Brain microvascular endothelial cell (primary cell): ENCODE data around the gene ITGA7.

Source experiments
- DNase-seq: peaks from one replicate; pipeline ENCODE4 v3.0.0-alpha.2; 2020
- H3K27ac ChIP-seq: fragments of 250-450 bp; sonication (Bioruptor Pico); 2 replicates; pipeline ENCODE4 v1.5.1; 2020; ENCODE audit warnings: mild to moderate bottlenecking, moderate library complexity
- H3K27me3 ChIP-seq: fragments of 250-450 bp; sonication (Bioruptor Pico); replicated peaks from 2 replicates; pipeline ENCODE4 v1.5.1; 2020; ENCODE audit warnings: mild to moderate bottlenecking
- H3K36me3 ChIP-seq: fragments of 250-450 bp; sonication (Bioruptor Pico); replicated peaks from 2 replicates; pipeline ENCODE4 v1.5.1; 2020; ENCODE audit warnings: mild to moderate bottlenecking
- H3K4me3 ChIP-seq: 2 replicates; pipeline ENCODE4 v1.5.1; 2011; ENCODE audit warnings: low read depth, mild to moderate bottlenecking, control low read depth, low read length, moderate library complexity
- in situ Hi-C: cut with HindIII; loops from 2 replicates; pipeline ENCODE4 v1.10.0; 2017; ENCODE audit warnings: low sequenced_read_pairs, low pct_ligation_motif_present
- TF ChIP-seq, protein P1 (sequence below): IDR thresholded peaks from 2 replicates; pipeline ENCODE4 v1.5.1; 2011; ENCODE audit warnings: low read depth, mild to moderate bottlenecking, moderate library complexity, low read length, control low read depth, inconsistent platforms; ENCODE audit errors: missing control alignments

The ITGA7 gene

DNA sequence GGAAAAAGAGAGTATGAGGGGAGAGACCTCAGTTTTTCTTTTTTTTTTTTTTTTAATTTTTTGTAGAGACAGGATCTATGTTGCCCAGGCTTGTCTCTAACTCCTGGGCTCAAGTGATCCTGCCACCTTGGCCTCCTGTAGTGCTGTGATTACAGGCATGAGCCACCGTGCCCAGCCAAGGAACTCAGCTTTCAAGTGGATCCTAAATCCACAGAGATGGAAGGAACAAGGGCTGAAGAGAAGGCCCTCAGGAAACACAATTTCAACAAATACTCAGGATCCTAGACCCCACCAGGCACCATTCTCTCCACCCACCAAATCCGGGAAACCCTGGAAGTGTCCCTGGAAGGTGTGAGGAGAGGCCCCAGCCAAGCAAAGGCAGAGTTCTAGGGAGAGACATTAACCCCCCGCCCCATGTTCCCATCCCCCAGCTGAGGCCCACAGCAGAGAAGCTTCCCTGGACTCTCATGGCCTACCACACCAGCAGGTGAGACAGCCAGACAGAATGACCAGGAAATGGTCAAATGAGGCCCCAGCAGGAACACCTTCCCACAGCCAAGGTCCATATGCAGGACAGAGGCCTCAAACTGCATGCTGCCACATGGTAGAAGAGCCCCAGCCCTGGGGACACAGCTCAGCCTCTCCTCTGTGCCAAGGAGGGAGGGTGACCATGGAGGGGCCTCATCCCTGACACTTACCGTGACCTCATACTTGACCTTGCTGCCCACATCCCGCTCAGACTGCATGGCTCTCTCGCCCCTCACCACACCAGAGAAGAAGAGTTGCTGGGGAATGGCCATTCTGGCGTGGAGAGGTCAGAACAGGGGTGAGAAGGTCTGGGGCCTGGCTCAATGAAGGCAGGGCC is 14.1 kb downstream of the ITGA7 start:
- in situ Hi-C loops, result no loop called here
- no peak for DNase-seq
- TF ChIP-seq, protein P1, sequence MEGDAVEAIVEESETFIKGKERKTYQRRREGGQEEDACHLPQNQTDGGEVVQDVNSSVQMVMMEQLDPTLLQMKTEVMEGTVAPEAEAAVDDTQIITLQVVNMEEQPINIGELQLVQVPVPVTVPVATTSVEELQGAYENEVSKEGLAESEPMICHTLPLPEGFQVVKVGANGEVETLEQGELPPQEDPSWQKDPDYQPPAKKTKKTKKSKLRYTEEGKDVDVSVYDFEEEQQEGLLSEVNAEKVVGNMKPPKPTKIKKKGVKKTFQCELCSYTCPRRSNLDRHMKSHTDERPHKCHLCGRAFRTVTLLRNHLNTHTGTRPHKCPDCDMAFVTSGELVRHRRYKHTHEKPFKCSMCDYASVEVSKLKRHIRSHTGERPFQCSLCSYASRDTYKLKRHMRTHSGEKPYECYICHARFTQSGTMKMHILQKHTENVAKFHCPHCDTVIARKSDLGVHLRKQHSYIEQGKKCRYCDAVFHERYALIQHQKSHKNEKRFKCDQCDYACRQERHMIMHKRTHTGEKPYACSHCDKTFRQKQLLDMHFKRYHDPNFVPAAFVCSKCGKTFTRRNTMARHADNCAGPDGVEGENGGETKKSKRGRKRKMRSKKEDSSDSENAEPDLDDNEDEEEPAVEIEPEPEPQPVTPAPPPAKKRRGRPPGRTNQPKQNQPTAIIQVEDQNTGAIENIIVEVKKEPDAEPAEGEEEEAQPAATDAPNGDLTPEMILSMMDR, result no peak
- Histone ChIP-seq H3K4me3 (no peak overlapping the region), H3K36me3 (no peaks in the 10 kb centered on the region), H3K27me3 (no peaks in the 10 kb centered on the region), H3K27ac (no peak overlapping the region)

GRCh38 chr12:55692631-55693322 is 14.9 kb downstream of the ITGA7 start:
- no peaks in the 10 kb centered on the region for H3K27me3 ChIP-seq
- TF ChIP-seq, protein P1, result no peak
- H3K27ac ChIP-seq, result no peak overlapping the region
- H3K4me3 ChIP-seq, result no peak overlapping the region
- H3K36me3 ChIP-seq, result no peaks in the 10 kb centered on the region
- DNase-seq, result no peak
- in situ Hi-C loops, result no loop called here

DNA sequence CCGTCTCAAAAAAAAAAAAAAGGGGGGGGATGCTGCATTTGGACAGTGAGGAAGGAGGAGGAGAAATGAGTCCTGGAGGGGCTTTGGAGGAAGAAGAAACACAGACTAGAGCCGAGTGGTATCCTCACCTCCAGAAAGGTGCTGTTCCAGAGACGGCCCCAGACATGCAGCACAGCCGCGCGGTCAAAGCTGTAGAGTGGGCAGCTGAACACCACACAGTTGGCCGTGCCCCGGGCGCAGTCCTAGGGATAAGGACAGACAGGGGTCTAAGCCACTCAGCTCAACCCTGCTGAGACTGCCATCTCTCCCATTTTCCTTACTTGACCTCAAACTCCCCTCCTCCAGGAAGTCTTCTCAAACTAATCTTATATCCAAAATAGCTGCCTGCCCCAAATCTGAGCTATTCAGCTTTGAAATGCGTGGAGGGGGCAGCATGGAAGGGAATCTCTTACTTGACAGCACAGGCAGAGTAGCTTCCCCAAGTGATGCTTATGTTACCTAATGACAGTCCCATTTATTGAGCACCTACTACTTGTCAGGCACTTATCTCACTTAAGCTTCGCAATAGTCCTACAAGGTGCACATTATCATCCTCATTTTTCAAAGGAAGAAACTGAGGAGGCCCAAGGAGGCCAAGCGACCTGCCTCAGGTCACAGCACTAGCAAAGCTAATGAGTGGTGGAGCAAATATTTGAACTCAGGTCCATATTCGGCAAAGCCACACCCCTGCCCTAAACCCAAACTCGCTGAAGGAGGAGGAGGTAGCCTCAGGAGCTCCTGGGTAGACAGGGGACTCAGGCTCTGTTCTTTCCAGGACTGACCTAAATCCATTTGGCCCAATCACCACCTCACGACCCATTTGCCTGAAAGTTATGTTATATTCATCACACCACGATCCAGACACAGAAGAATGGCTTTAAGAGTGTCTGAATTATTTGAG is 18.7 kb downstream of the ITGA7 start:
- Histone ChIP-seq H3K27me3 (no peaks in the 10 kb centered on the region), H3K4me3 (no peak overlapping the region), H3K27ac (no peak overlapping the region), H3K36me3 (no peaks in the 10 kb centered on the region)
- TF ChIP-seq, protein P1, result no peak
- no peak for DNase-seq
- in situ Hi-C loops, result no loop called here

- no peak overlapping the region for H3K4me3 ChIP-seq
- H3K27me3 ChIP-seq, result no peaks in the 10 kb centered on the region
- no peaks in the 10 kb centered on the region for H3K36me3 ChIP-seq
- in situ Hi-C loops, result no loop called here
- TF ChIP-seq, protein P1, result no peak
- DNase-seq, result no peak
- no peak overlapping the region for H3K27ac ChIP-seq
These were observed 20.0 kb downstream of the ITGA7 start for GRCh38 chr12:55687746-55688145.

DNA sequence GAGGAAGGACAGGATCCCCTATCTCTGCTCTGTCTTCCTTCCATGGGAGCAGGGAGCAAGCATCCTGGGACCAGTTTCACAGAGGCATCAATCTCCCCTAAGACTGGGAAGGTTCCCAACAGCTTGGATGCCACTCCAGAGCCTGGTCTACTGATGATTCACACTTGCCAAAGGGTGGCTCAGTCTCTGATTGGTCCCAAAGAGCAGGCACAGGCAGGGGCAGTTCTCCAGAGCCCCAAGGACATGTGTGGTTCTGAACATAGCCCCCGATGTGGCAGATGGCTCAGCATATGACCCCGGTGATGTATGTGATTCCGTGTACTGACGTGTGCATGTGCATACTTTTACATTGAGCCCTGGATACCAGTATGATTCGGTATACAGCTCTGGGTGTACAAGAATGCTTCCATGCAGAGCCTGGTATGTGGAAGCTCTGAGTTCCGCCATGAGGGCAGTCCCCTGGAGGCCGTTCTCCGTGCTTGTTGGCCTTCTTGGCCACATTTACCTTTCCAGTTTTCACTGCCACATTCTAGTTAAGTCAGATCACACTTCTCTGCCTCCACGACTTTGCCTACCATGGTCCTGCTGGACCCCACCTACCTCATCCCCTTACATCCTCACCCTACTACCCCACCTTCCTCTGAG is 21.2 kb downstream of the ITGA7 start:
- TF ChIP-seq, protein P1, result no peak
- Histone ChIP-seq H3K27me3 (no peaks in the 10 kb centered on the region), H3K27ac (no peak overlapping the region), H3K36me3 (no peaks in the 10 kb centered on the region), H3K4me3 (no peak overlapping the region)
- in situ Hi-C loops, result no loop called here
- no peak for DNase-seq
